GM21723 (cell line): ENCODE results near the gene PTCHD1.

Source experiments
- ATAC-seq: cut with Tn5 transposase; IDR thresholded peaks from one replicate; pipeline ENCODE4 v1.9.1; 2021; ENCODE audit warnings: mild to moderate bottlenecking, moderate library complexity; ENCODE audit not compliant: unreplicated experiment

PTCHD1 gene

DNA sequence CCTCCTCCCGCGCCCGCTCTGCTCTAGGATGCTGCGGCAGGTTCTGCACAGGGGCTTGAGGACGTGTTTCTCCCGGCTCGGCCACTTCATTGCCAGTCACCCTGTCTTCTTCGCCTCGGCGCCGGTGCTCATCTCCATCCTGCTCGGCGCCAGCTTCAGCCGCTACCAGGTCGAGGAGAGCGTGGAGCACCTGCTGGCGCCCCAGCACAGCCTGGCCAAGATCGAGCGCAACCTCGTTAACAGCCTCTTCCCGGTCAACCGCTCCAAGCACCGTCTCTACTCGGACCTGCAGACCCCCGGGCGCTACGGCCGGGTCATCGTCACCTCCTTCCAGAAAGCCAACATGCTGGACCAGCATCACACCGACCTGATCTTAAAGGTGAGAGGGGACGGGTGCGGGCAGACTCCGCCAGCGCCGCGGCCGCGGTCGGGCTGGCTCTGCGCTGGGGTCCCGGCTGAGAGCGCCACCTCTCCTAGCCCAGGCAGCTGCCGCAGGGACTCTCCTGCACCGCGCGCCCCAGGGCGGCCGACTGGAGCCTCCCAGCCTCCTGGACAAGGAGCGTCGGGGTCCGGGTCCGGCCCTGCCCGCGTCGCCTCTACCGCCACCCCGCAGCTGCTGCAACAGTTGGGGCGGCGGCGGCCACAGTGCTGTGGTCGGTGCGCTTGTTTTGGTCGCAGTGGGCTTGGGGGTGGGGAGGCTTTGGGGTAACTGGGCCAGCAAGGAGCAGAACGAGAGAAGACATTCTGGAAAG is at the start of gene PTCHD1:
PTCHD1 (plus strand) TSS at position 2 of the 752 bp plus-strand sequence; CDS start at position 29, 27 bp downstream.
- ATAC-seq = no peak

- ATAC-seq = no peak
Measured at GRCh38 chrX:23286731-23287130, 47.9 kb upstream of the PTCHD1 start.

- no peak for ATAC-seq
Measured at GRCh38 chrX:23287191-23287725, 47.4 kb upstream of the PTCHD1 start.

DNA sequence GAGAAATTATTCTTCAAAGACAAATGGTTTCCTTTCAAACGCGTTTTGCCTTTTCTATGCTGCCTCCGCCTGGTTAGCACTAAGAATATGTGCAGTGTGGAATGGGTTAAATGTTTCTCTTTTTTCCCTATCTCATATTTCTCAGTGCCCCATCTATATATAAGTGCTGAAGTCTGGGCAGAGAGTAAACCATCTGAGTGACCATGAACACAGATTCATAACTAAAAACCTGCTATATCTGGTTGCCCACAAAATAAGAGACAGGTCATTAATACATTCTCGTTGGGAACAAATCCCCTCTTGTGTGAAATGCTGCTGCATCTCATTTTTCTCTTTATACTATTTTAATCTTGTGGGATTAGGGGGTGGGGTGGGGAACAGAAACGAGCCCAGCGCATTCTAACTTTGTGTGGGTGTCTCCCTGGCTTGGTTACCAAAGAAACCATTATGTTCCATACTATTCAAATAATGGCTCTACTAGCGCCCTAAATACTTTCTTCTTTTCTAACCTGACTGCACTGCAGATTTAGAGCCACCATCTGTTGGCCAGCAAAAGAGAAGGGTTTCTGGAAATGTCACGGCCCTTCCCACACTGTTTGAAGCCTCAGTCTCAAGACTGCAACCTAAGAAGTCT is 42.2 kb upstream of the PTCHD1 start:
- no peak for ATAC-seq

DNA sequence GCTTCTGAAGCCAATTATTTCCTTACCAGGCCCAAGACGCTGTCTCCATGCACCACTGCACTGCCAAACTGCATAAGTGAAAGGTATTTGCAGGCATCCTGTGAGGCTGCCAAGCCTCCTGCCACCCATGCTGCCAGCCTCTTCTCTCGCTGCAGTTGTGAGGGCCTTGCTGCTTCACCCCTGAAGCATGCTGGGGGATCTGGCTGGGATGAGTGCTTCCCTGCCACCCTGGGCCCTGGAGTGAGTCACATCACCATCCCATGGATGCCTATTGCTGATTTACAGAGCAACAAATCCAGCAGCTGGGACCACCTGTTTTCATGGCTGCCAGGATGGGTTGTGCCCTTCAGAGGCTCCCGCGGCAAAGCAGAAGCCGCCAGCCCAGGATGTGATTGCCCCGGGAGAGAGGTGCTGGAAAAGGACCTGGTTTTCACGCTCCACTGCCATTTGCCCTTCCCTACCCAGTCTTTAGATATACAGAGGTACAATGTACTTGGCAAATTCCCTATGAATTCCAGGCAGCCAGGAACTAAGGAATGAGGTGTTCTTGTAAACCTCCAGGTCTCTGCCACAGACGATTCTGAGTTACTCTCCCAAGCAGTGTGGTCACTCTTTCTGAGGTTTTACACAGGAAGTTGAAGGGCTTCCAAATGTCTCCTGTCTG is 41.5 kb upstream of the PTCHD1 start:
- no peak for ATAC-seq

GRCh38 chrX:23304881-23305280 is 29.8 kb upstream of the PTCHD1 start:
- no peak for ATAC-seq

DNA sequence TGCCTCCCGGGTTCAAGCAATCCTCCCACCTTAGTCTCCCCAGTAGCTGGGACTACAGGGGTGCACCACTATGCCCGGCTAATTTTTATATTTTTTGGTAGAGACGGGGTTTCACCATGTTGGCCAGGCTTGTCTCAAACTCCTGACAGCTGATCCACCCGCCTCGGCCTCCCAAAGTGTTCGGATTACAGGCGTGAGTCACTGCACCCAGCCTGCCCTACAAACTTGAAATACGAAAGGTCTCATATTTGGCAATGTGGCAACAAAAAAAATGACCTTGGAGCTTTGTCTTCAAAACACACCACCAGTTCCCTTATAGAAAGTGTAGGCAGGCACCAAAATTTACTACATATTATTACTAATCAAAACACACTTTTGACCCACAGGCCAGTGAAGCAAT is 22.9 kb upstream of the PTCHD1 start:
- ATAC-seq = no peak

DNA sequence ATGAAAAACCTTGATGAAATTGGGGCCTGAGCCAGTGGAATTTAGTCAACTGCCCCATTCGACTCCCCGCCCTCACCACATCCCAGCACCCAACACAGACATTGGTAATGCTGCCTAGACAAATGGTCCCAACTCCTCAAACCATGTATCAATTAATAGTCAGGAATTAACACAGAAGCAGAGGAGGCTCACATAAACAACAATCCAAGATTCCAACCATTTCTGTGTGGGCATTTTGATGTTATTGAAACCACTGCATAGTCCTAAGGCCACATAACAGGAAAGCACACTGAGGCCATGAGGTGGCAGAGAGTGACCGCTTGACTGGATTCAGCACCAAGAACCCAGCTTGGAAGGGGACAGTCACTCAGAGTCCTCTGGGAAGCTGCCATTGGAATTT is 22.5 kb upstream of the PTCHD1 start:
- ATAC-seq = no peak

DNA sequence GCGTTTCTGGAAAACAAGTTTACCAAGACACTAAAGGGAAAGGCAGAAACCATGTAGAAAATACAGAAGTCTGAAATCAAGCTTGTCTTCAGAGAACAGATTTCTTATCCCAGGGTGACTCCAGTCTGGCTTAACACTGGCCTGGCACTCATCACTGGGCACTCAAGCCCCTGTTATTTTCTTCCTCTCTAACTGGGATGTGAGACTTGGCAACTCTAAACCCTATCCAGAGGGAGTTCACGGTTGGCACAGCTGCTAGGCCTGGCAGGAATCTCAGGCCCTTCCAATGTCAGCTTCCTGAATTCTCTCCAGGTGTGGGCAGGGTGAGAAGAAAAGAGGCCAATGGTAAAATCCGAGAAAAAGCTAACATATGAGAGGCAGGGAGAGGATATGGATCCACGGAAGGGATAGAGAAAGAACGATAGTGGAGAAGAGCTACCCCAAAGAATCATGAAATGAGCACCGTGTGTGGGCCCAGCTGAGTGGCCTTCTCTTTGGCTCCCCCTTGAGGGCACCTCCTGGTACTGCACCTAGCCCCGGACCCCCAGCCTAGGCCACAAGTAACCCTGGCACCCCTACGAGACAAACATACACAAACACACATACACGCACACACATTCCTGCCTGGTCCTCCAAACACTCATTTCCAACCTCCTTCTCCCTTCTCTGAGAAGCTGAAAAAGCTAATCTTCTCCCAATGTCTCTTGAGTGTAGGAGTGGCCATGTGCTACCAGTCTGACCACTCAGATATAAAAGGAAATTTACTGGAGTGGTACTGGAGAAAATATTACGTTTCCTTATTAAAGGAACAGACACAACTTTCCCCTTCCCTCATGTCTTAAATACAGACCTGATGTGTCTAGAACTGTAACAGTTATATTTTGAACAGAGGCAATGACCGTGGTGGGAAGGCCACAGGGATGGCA is 16.6 kb upstream of the PTCHD1 start:
- ATAC-seq = peak; percentile 90

DNA sequence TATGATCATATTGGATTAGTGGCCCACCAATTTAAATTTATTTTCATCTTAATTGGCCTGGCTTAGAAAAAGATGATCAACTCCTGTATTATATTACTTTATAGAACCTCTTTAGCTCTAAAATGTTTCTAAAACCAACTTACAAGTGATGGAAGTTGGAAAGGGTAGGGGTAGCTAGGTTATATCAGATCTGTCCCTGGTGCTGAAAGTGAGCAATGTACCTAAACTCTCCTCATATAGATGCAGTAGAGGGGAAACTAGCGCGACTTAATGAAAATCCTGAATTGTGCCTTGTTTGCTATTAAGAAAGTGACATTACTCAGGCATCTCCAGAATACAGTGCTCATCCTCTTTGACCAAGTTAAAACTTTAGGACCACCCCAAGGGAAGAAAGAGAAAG is 7.5 kb upstream of the PTCHD1 start:
- ATAC-seq = no peak

DNA sequence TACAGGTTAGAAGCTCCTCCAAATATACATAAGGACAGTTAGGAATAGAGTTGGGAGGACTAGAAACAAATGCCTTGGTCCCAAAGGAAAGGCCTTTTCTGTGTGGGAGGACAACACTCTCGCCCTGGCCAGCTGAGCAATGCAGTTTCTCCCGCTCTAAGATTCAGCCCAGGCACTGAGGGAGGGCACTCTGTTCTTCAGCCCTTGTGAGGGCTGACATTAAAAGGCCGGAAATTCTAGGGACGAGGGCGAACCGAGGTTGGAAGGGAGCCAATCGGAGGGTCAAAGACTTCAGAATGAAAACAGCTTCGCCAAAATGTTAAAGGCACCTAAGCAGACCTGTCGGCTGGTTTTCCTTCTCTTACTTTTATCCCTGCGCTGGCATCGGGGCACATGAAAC is 2.9 kb upstream of the PTCHD1 start:
- no peak for ATAC-seq

GRCh38 chrX:23332101-23332887 is 2.4 kb upstream of the PTCHD1 start:
- ATAC-seq = no peak

- no peak for ATAC-seq
Measured at GRCh38 chrX:23332888-23333821, 1.5 kb upstream of the PTCHD1 start.

DNA sequence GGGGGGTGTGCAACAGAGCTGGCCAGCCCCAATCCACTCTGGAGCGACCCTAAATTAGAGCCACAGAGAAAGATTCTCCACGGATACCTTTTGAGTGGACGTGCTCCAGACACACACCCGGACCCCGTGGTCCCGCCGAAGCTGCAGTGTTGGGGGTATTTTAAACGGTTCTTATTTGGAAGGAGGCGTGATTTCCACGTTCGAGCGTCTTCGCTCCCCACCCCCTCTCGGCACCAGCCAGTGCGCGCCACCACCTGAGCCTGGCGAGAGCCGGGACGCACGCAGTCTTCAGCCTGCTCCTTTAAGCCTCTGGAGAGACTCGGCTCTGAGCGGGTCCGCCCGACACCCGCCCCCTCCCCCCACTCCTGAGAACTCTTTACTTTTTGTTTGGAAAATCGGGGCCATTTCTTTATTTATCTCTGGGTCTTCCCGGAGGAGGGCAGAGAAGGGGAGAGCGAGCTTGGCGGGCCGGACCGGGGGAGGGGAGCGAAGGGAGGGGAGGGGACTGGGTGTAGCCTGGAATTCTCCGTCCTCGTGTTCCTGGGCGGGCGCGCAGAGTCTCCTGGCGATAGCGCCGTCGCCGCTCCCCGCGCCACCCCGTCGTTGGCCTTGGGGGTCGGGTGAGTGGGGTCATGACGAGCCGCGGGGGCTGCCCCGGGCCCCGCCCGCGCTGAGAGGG is 668 bp upstream of the PTCHD1 start:
- no peak for ATAC-seq

DNA sequence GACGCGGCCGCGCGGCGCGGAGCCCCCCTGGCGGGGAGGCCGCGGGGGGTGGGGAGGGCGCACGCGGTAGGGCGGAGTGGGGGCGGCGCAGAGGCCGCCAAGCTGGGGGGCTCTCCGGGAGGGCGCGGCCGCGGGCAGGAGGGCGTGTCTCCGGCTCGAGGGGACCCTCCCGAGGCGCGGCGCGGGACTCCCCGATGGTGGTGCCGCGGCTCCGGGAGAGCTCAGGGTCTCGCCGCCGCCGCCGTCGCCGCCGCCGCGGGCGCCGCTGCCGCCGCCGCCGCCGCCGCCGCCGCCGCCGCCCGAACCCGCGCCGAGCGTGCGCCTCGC is 165 bp upstream of the PTCHD1 start:
- ATAC-seq = no peak

DNA sequence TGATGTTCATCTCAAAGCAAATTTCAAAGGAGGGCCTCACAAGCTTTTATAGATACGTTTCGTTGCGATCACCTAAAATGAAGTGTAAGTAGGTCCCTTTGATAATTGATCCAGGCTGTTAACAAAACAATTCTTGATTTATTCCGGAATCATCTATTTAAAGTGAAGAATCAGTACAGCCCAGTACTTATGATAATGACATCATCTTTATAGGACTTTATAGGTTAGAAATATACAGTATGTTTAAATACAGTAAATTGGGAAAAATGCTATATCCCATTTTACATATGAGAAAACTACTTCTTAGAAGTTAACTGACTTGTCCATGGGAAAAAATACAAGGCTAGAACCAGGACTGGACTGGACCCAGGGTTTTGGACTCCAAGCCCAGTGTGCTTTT is 3.7 kb downstream of the PTCHD1 start:
- no peak for ATAC-seq

- ATAC-seq = no peak
Measured at GRCh38 chrX:23341452-23341851, 6.8 kb downstream of the PTCHD1 start.

DNA sequence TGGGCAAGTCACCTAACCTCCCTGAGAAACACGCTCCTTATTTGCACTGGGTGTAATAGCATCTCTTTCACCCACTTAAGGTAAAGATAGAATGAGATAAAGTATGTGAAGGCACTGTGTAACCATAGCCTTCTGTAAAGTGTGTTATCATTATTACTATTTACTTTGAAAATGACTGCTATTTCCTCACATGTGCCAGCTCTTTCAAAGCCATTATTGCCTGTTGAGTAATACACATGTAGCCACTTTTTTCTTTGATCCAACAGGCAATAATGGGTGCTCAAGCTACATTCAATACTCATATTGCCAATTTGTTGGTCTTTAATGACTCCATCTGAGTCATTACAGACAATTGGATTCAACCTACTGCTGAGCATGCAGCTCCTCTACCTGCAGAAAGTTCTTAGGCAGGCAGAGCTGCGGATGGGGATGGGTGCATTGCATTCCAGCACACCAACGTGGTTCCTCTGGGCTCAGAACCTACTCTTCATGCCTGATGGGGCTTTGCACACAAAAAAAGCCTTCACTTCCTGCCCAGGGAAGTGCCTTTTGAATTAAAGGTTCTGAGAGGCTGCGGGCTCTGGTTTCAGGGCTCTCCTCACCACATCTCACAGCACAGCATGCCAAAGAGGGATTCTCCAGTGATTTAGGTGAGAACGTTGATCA is 9.7 kb downstream of the PTCHD1 start:
- no peak for ATAC-seq
